Cardiac septum (tissue), 1 donor: ENCODE data around the gene PRUNE2. TPM values are rescaled to one million over a fixed set of nuclear protein-coding genes. Genes with fewer than 3 reads are reported as not detected.
A peak's percentile ranks its signal among the peaks of the same experiment; 100 is the strongest.

ENCODE experiments used
- DNase-seq: peaks from one replicate; pipeline ENCODE4 v3.0.0-alpha.2; 2020; ENCODE audit warnings: low spot score
- intact Hi-C: fragments of 100-400 bp; cut with DNase I; formaldehyde crosslinking; loops from one replicate; pipeline ENCODE4 v1.14.0; 2022
- total RNA-seq: library from RNA; stranded (reverse); fragmentation: NEBNext Ultra II Directional; extraction: Animal tissue kit (Norgen Biotek cat#: 25700); gene quantifications from one replicate; pipeline ENCODE4 v1.2.1, GENCODE V29; 2021
- donor health status: DM: no; HTN: no; CAD: no.

PRUNE2 gene
- total RNA-seq, 1 donor from 2014 or later: 19.9 TPM

GRCh38 chr9:76717176-76717575 lies 188.7 kb downstream of the PRUNE2 start:
- DNase-seq: no peak
- intact Hi-C loops: no loop called here

- intact Hi-C loops: no loop called here
- no peak for DNase-seq
Measured at GRCh38 chr9:76716085-76716672, 189.7 kb downstream of the PRUNE2 start.

- intact Hi-C loops: no loop called here
- DNase-seq: no peak
Measured at GRCh38 chr9:76713381-76713780, 192.5 kb downstream of the PRUNE2 start.

GRCh38 chr9:76709020-76709419 lies 196.9 kb downstream of the PRUNE2 start:
- no peak for DNase-seq
- intact Hi-C loops: no loop called here

- intact Hi-C loops: no loop called here
- DNase-seq: no peak
Measured at GRCh38 chr9:76707510-76707909, 198.4 kb downstream of the PRUNE2 start.

GRCh38 chr9:76704593-76705204 lies 201.2 kb downstream of the PRUNE2 start:
- intact Hi-C loops: loop anchor here (1.0 to 5.0 kb wide), 3 partner anchors 37 to 302 kb away; no protein-coding TSS in a partner anchor
- DNase-seq: no peak

- intact Hi-C loops: loop anchor here (5.0 kb wide), 2 partner anchors 36 to 301 kb away; no protein-coding TSS in a partner anchor
- peak; percentile 79 for DNase-seq
Measured at GRCh38 chr9:76703270-76703669, 202.6 kb downstream of the PRUNE2 start.

GRCh38 chr9:76701441-76702039 lies 204.4 kb downstream of the PRUNE2 start:
- intact Hi-C loops: loop anchor here (5.0 kb wide), 2 partner anchors 34 to 299 kb away; no protein-coding TSS in a partner anchor
- no peak for DNase-seq

GRCh38 chr9:76700916-76701315 lies 205.0 kb downstream of the PRUNE2 start:
- intact Hi-C loops: loop anchor here (5.0 kb wide), 2 partner anchors 34 to 299 kb away; no protein-coding TSS in a partner anchor
- no peak for DNase-seq

GRCh38 chr9:76699971-76700370 lies 205.9 kb downstream of the PRUNE2 start:
- DNase-seq: no peak
- intact Hi-C loops: loop anchor here (5.0 kb wide), 2 partner anchors 33 to 298 kb away; no protein-coding TSS in a partner anchor

- DNase-seq: no peak
- intact Hi-C loops: no loop called here
Measured at GRCh38 chr9:76697554-76697953, 208.4 kb downstream of the PRUNE2 start.

- DNase-seq: no peak
- intact Hi-C loops: no loop called here
Measured at GRCh38 chr9:76697081-76697480, 208.8 kb downstream of the PRUNE2 start.

GRCh38 chr9:76693912-76694311 lies 212.0 kb downstream of the PRUNE2 start:
- intact Hi-C loops: no loop called here
- DNase-seq: no peak

- intact Hi-C loops: no loop called here
Measured at GRCh38 chr9:76692458-76693129, 213.3 kb downstream of the PRUNE2 start.

GRCh38 chr9:76691517-76692313 lies 214.2 kb downstream of the PRUNE2 start:
- intact Hi-C loops: no loop called here
- DNase-seq: no peak

More at GRCh38 chr9:76692458-76693129, 213.3 kb downstream of the PRUNE2 start:
- DNase-seq: no peak

GRCh38 chr9:76690973-76691370 lies 214.9 kb downstream of the PRUNE2 start:
- intact Hi-C loops: no loop called here
- no peak for DNase-seq

GRCh38 chr9:76690246-76690972 lies 215.5 kb downstream of the PRUNE2 start:
- intact Hi-C loops: no loop called here

GRCh38 chr9:76688471-76689238 lies 217.3 kb downstream of the PRUNE2 start:
- no peak for DNase-seq
- intact Hi-C loops: no loop called here

More at GRCh38 chr9:76690246-76690972, 215.5 kb downstream of the PRUNE2 start:
- DNase-seq: no peak
